Progenitor cell of endocrine pancreas (in vitro differentiated cells): ENCODE measurements around the gene NOL12. TPM values are rescaled to one million over a fixed set of nuclear protein-coding genes. Genes with fewer than 3 reads are reported as not detected.
A peak's percentile ranks its signal among the peaks of the same experiment; 100 is the strongest.

Experiments used
- DNase-seq: peaks from one replicate; pipeline ENCODE4 v3.0.0; 2021; ENCODE audit warnings: low spot score; ENCODE audit not compliant: unreplicated experiment
- H3K27ac Mint-ChIP-seq: 2 replicates; pipeline ENCODE4 v1.8.0; 2021; ENCODE audit warnings: mild to moderate bottlenecking, moderate library complexity, mixed read lengths
- H3K27me3 Mint-ChIP-seq: 2 replicates; pipeline ENCODE4 v1.8.0; 2021; ENCODE audit warnings: mixed read lengths
- H3K36me3 Mint-ChIP-seq: 2 replicates; pipeline ENCODE4 v1.8.0; 2022; ENCODE audit warnings: mixed read lengths; ENCODE audit not compliant: insufficient read depth
- H3K4me1 Mint-ChIP-seq: 2 replicates; pipeline ENCODE4 v1.8.0; 2021; ENCODE audit warnings: low read depth, mixed read lengths
- H3K4me3 Mint-ChIP-seq: 2 replicates; pipeline ENCODE4 v1.8.0; 2021; ENCODE audit warnings: low read depth, mild to moderate bottlenecking, moderate library complexity, mixed read lengths
- H3K9me3 Mint-ChIP-seq: 2 replicates; pipeline ENCODE4 v1.8.0; 2021; ENCODE audit warnings: low read depth, mixed read lengths
- total RNA-seq: library from RNA; stranded (reverse); gene quantifications from 2 replicates; pipeline ENCODE4 v1.2.1, GENCODE V29; 2021
- TF ChIP-seq, protein P1 (sequence below): fragments of 200-600 bp; sonication (generic); IDR thresholded peaks from one replicate; pipeline ENCODE4 v1.5.0; 2021; ENCODE audit warnings: antibody characterized with exemption, mild to moderate bottlenecking; ENCODE audit not compliant: unreplicated experiment

The NOL12 gene
- total RNA-seq, 1 donor from 2014 or later = 17.1 TPM

DNA sequence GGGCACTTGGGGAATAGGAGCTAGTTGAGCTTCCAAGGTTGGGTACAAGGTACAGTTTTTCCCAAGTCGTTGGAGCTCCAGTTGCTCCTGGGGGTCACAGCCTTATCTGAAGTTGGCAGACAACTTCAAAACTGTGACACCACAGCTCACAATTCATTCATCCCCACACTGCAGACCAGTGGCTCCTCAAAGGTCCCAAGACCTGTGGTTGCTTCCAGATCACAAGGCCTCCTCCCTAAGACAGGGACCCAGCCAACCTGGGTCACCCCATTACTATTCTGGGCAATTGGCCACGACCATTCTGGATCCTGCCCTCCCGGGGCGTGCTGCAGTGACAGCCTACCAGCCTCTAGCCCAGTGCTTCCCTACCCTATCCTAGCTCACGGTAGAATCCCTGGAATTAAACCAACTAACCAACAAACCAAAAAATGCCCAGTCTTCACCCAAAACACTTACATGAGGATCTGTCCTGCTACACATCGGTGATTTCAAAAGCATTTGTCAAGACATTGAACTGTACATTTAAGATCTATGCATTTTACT, 28.5 kb upstream of the NOL12 start:
- TF ChIP-seq, protein P1, sequence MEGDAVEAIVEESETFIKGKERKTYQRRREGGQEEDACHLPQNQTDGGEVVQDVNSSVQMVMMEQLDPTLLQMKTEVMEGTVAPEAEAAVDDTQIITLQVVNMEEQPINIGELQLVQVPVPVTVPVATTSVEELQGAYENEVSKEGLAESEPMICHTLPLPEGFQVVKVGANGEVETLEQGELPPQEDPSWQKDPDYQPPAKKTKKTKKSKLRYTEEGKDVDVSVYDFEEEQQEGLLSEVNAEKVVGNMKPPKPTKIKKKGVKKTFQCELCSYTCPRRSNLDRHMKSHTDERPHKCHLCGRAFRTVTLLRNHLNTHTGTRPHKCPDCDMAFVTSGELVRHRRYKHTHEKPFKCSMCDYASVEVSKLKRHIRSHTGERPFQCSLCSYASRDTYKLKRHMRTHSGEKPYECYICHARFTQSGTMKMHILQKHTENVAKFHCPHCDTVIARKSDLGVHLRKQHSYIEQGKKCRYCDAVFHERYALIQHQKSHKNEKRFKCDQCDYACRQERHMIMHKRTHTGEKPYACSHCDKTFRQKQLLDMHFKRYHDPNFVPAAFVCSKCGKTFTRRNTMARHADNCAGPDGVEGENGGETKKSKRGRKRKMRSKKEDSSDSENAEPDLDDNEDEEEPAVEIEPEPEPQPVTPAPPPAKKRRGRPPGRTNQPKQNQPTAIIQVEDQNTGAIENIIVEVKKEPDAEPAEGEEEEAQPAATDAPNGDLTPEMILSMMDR = no peak
- peak overlapping the region; percentile 95 for H3K27ac Mint-ChIP-seq
- no peaks in the 10 kb centered on the region for H3K9me3 Mint-ChIP-seq
- peaks cover 26% of the 10 kb centered on the region for H3K4me1 Mint-ChIP-seq
- H3K27me3 Mint-ChIP-seq = no peaks in the 10 kb centered on the region
- H3K36me3 Mint-ChIP-seq = peaks cover 1% of the 10 kb centered on the region
- peak overlapping the region; percentile 81 for H3K4me3 Mint-ChIP-seq
- no peak for DNase-seq

- H3K4me1 Mint-ChIP-seq = peaks cover 26% of the 10 kb centered on the region
- no peaks in the 10 kb centered on the region for H3K27me3 Mint-ChIP-seq
- peak within 1 kb of the TSS; percentile 81 for H3K4me3 Mint-ChIP-seq
- peak; percentile 96 for DNase-seq
- H3K27ac Mint-ChIP-seq = peak within 1 kb of the TSS; percentile 95
- peaks cover 1% of the 10 kb centered on the region for H3K36me3 Mint-ChIP-seq
- TF ChIP-seq, protein P1 = no peak
- no peaks in the 10 kb centered on the region for H3K9me3 Mint-ChIP-seq
These were observed 27.7 kb upstream of the NOL12 start, which contains the start of gene PDXP for GRCh38 chr22:37658133-37659065. Gene PDXP (plus strand): TSS chr22:37658723. CDS start chr22:37658783, 60 bp downstream.

DNA sequence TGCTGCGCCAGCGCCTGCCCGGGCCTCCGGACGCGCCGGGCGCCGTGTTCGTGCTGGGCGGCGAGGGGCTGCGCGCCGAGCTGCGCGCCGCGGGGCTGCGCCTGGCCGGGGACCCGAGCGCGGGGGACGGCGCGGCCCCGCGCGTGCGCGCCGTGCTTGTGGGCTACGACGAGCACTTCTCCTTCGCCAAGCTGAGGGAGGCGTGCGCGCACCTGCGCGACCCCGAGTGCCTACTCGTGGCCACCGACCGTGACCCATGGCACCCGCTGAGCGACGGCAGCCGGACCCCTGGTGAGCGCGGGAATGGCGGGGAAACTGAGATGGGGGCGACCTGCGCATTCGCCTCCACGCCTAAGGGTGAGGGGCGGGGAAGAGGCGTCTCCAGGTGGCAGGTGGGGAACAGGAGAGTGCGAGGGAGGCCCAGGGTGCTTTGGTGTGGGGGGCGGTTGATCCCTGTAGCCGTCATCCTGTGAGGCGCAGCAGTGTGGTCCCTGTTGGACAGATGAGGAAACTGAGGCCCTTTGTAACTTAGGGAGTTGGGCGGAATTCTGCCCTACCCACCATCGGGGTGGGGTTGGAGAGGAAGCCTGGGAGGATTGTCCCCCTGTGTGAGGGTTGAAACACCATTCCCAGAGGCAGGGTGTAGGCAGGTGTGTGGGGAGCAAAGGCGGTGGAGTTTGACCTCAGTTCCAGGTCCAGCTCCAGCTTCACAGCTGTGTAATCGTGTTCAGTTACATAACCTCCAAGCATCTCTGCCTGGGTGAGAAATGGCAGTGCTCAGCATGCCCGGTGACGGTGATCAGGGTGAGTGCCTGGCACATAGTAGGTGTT, 26.9 kb upstream of the NOL12 start:
- H3K4me1 Mint-ChIP-seq = peaks cover 26% of the 10 kb centered on the region
- H3K9me3 Mint-ChIP-seq = no peaks in the 10 kb centered on the region
- no peaks in the 10 kb centered on the region for H3K27me3 Mint-ChIP-seq
- TF ChIP-seq, protein P1 = no peak
- no peak for DNase-seq
- no peaks in the 10 kb centered on the region for H3K36me3 Mint-ChIP-seq
- peak overlapping the region; percentile 76 for H3K4me3 Mint-ChIP-seq
- peak overlapping the region; percentile 69 for H3K27ac Mint-ChIP-seq

- DNase-seq = no peak
- TF ChIP-seq, protein P1 = no peak
- H3K4me1 Mint-ChIP-seq = peaks cover 26% of the 10 kb centered on the region
- no peaks in the 10 kb centered on the region for H3K9me3 Mint-ChIP-seq
- no peaks in the 10 kb centered on the region for H3K27me3 Mint-ChIP-seq
- peak overlapping the region; percentile 77 for H3K27ac Mint-ChIP-seq
- H3K36me3 Mint-ChIP-seq = no peaks in the 10 kb centered on the region
- H3K4me3 Mint-ChIP-seq = peak overlapping the region; percentile 76
These were observed 26.0 kb upstream of the NOL12 start for GRCh38 chr22:37659897-37660708.
